Ovary (tissue), 3 donors: ENCODE results near the gene AK1.

ENCODE experiments used
- CTCF ChIP-seq, 3 donors: fragments of 450-650 bp in 2 of 3; fragments of 200-600 bp in 1 of 3; IDR thresholded peaks; one replicate each; pipeline versions ENCODE4 v1.5.1 to v1.8.0; 2016 to 2022; ENCODE audit warnings: antibody characterized with exemption in 3 of 3, mild to moderate bottlenecking in 1 of 3
- POLR2A ChIP-seq: fragments of 450-650 bp; IDR thresholded peaks from one replicate; pipeline ENCODE4 v1.6.1; 2017; ENCODE audit warnings: antibody characterized with exemption, mild to moderate bottlenecking, moderate library complexity
- donor health status: DM: no; HTN: no; CAD: no.

- TF ChIP-seq POLR2A (no peak), CTCF (IDR thresholded peaks at IDR 0.05) (no peak)
Measured at GRCh38 chr9:127880143-127880542, 2.7 kb upstream of the AK1 start.
